GM21723 (cell line): Measurements from ENCODE around the gene UPK3A.

Experiments used
- ATAC-seq: cut with Tn5 transposase; IDR thresholded peaks from one replicate; pipeline ENCODE4 v1.9.1; 2021; ENCODE audit warnings: mild to moderate bottlenecking, moderate library complexity; ENCODE audit not compliant: unreplicated experiment

The UPK3A gene

GRCh38 chr22:45284705-45285262 lies at the start of gene UPK3A:
Gene UPK3A (plus strand): TSS chr22:45284949. CDS start chr22:45285014, 65 bp downstream.
- ATAC-seq = no peak

GRCh38 chr22:45235101-45235777 lies 49.5 kb upstream of the UPK3A start:
- peak; percentile 62 for ATAC-seq

- no peak for ATAC-seq
These were observed 48.9 kb upstream of the UPK3A start for GRCh38 chr22:45235851-45236342.

- ATAC-seq = no peak
These were observed 47.4 kb upstream of the UPK3A start for GRCh38 chr22:45237065-45237990.

GRCh38 chr22:45238076-45238956 lies 46.4 kb upstream of the UPK3A start:
- no peak for ATAC-seq

GRCh38 chr22:45238957-45239680 lies 45.6 kb upstream of the UPK3A start:
- no peak for ATAC-seq

- no peak for ATAC-seq
These were observed 45.1 kb upstream of the UPK3A start for GRCh38 chr22:45239681-45240051.

- ATAC-seq = no peak
These were observed 44.5 kb upstream of the UPK3A start for GRCh38 chr22:45240104-45240809.

GRCh38 chr22:45240810-45241631 lies 43.7 kb upstream of the UPK3A start, which contains the start of gene KIAA0930:
Gene KIAA0930 (minus strand): TSS chr22:45240894. CDS start chr22:45240703, 191 bp downstream.
- peak; percentile 38 for ATAC-seq

- ATAC-seq = no peak
These were observed 42.0 kb upstream of the UPK3A start for GRCh38 chr22:45242778-45243191.

GRCh38 chr22:45244916-45245315 lies 39.8 kb upstream of the UPK3A start:
- no peak for ATAC-seq

- no peak for ATAC-seq
These were observed 38.4 kb upstream of the UPK3A start for GRCh38 chr22:45246060-45246985.

- peak; percentile 70 for ATAC-seq
These were observed 35.8 kb upstream of the UPK3A start for GRCh38 chr22:45248832-45249561.

- no peak for ATAC-seq
These were observed 32.9 kb upstream of the UPK3A start for GRCh38 chr22:45251825-45252224.

- no peak for ATAC-seq
These were observed 31.6 kb upstream of the UPK3A start for GRCh38 chr22:45253039-45253641.

- ATAC-seq = peak; percentile 4
These were observed 30.4 kb upstream of the UPK3A start for GRCh38 chr22:45254388-45254787.
